ENCODE data around the gene PRAME. TPM values are rescaled to one million over a fixed set of nuclear protein-coding genes. Genes with fewer than 3 reads are reported as not detected.

The PRAME gene
- total RNA-seq, 1 donor from 2014 or later = not detected

GRCh38 chr22:22573047-22573889, 14.2 kb upstream of the PRAME start:
- Mint-ChIP-seq H3K4me1 (ENCODE audit: low read depth) (no peaks in the 10 kb centered on the region), H3K9me3 (ENCODE audit: low read depth) (no peaks in the 10 kb centered on the region), H3K27ac (ENCODE audit: unreplicated experiment) (no peak overlapping the region), H3K27me3 (ENCODE audit: low read depth) (peaks cover 66% of the 10 kb centered on the region), H3K4me3 (ENCODE audit: unreplicated experiment) (no peak overlapping the region), H3K36me3 (ENCODE audit: low read depth) (no peaks in the 10 kb centered on the region)
- DNase-seq (ENCODE audit: low spot score) = no peak
- TF ChIP-seq CTCF (IDR thresholded peaks at IDR 0.05) = no peak

GRCh38 chr22:22571862-22572261, 12.8 kb upstream of the PRAME start:
- no peaks in the 10 kb centered on the region for H3K4me1 Mint-ChIP-seq (ENCODE audit: low read depth)
- no peak overlapping the region for H3K27ac Mint-ChIP-seq (ENCODE audit: unreplicated experiment)
- H3K36me3 Mint-ChIP-seq (ENCODE audit: low read depth) = no peaks in the 10 kb centered on the region
- no peak overlapping the region for H3K4me3 Mint-ChIP-seq (ENCODE audit: unreplicated experiment)
- H3K27me3 Mint-ChIP-seq (ENCODE audit: low read depth) = peaks cover 65% of the 10 kb centered on the region
- no peak for TF ChIP-seq CTCF (IDR thresholded peaks at IDR 0.05)
- no peak for DNase-seq (ENCODE audit: low spot score)
- H3K9me3 Mint-ChIP-seq (ENCODE audit: low read depth) = no peaks in the 10 kb centered on the region

GRCh38 chr22:22571429-22571828, 12.4 kb upstream of the PRAME start:
- Mint-ChIP-seq H3K4me3 (ENCODE audit: unreplicated experiment) (no peak overlapping the region), H3K4me1 (ENCODE audit: low read depth) (no peaks in the 10 kb centered on the region), H3K9me3 (ENCODE audit: low read depth) (no peaks in the 10 kb centered on the region), H3K27me3 (ENCODE audit: low read depth) (peaks cover 68% of the 10 kb centered on the region), H3K36me3 (ENCODE audit: low read depth) (no peaks in the 10 kb centered on the region), H3K27ac (ENCODE audit: unreplicated experiment) (no peak overlapping the region)
- no peak for TF ChIP-seq CTCF (IDR thresholded peaks at IDR 0.05)
- no peak for DNase-seq (ENCODE audit: low spot score)

GRCh38 chr22:22569218-22569617, 10.2 kb upstream of the PRAME start:
- Mint-ChIP-seq H3K4me3 (ENCODE audit: unreplicated experiment) (no peak overlapping the region), H3K9me3 (ENCODE audit: low read depth) (peaks cover 3% of the 10 kb centered on the region), H3K36me3 (ENCODE audit: low read depth) (no peaks in the 10 kb centered on the region), H3K27ac (ENCODE audit: unreplicated experiment) (no peak overlapping the region), H3K27me3 (ENCODE audit: low read depth) (peaks cover 57% of the 10 kb centered on the region), H3K4me1 (ENCODE audit: low read depth) (no peaks in the 10 kb centered on the region)
- no peak for DNase-seq (ENCODE audit: low spot score)
- TF ChIP-seq CTCF (IDR thresholded peaks at IDR 0.05) = no peak

GRCh38 chr22:22565981-22566380, 6.9 kb upstream of the PRAME start:
- Mint-ChIP-seq H3K4me3 (ENCODE audit: unreplicated experiment) (no peak overlapping the region), H3K27ac (ENCODE audit: unreplicated experiment) (no peak overlapping the region), H3K4me1 (ENCODE audit: low read depth) (no peaks in the 10 kb centered on the region), H3K27me3 (ENCODE audit: low read depth) (peaks cover 34% of the 10 kb centered on the region), H3K9me3 (ENCODE audit: low read depth) (peaks cover 3% of the 10 kb centered on the region), H3K36me3 (ENCODE audit: low read depth) (no peaks in the 10 kb centered on the region)
- TF ChIP-seq CTCF (IDR thresholded peaks at IDR 0.05) = no peak
- DNase-seq (ENCODE audit: low spot score) = no peak

Data from chondrocyte (in vitro differentiated cells).